GM12878 (cell line): Measurements from ENCODE around the gene ZNF780B. TPM values are rescaled to one million over a fixed set of nuclear protein-coding genes. Genes with fewer than 3 reads are reported as not detected.

ENCODE experiments used
- ATAC-seq: fragments of 200-7000 bp; cut with Tn5 transposase; 3 replicates; pipeline ENCODE4 v1.9.1; 2020; ENCODE audit warnings: mild to moderate bottlenecking, moderate library complexity
- BruUV-seq: library from RNA; stranded (reverse); fragments of 400-500 nt; replicated peaks from 2 replicates; lab custom pipeline; 2021; lab: Mats Ljungman, UMichigan
- CTCF ChIA-PET: fragments of 300-600 bp; sonication (Branson Sonifier 250); formaldehyde crosslinking; extraction: SDS; loops from one replicate; lab custom pipeline; 2021; ENCODE audit warnings: inconsistent platforms; lab: Yijun Ruan, JAX
- POLR2A ChIA-PET: fragments of 350-600 bp; formaldehyde crosslinking; extraction: SDS; loops from one replicate; lab custom pipeline; 2021; ENCODE audit warnings: inconsistent platforms; lab: Charles Lee
- RAD21 ChIA-PET: fragments of 300-600 bp; sonication (Branson Sonifier 250); formaldehyde crosslinking; loops from one replicate; lab custom pipeline; 2023; ENCODE audit warnings: antibody characterized with exemption; ENCODE audit not compliant: unreplicated experiment; lab: Charles Lee
- SMC1A ChIA-PET: fragments of 300-600 bp; sonication (Branson Sonifier 250); formaldehyde crosslinking; loops from one replicate; lab custom pipeline; 2023; ENCODE audit not compliant: unreplicated experiment, uncharacterized antibody; lab: Charles Lee
- DNase-seq: peaks from one replicate; pipeline ENCODE4 v3.0.0-alpha.2; 2011; ENCODE audit warnings: low read depth, low spot score
- FAIRE-seq: peaks from 3 replicates; lab custom pipeline; 2011; peaks lifted over from hg19 to GRCh38; lab: Jason Lieb, UNC
- H2AFZ ChIP-seq: 2 replicates; pipeline ENCODE4 v1.6.0; 2011; ENCODE audit warnings: low read depth, low read length, control low read depth; ENCODE audit not compliant: control insufficient read depth
- H3K27ac ChIP-seq: 2 replicates; pipeline ENCODE4 v1.5.1; 2011; ENCODE audit warnings: control low read depth; ENCODE audit not compliant: control insufficient read depth, insufficient read depth
- H3K27me3 ChIP-seq, 2 experiments: replicated peaks in 1 of 2; 2 replicates each; pipeline versions ENCODE4 v1.6.0 to v1.6.1; 2011; ENCODE audit warnings: low read length in 1 of 2; ENCODE audit not compliant: control insufficient read depth in 2 of 2, insufficient read depth in 2 of 2
- H3K36me3 ChIP-seq, 2 experiments: 2 replicates each; pipeline ENCODE4 v1.5.1; 2011; ENCODE audit warnings: low read length in 1 of 2; ENCODE audit not compliant: control insufficient read depth in 2 of 2, insufficient read depth in 2 of 2
- H3K4me1 ChIP-seq: 2 replicates; pipeline ENCODE4 v1.6.1; 2011; ENCODE audit warnings: mild to moderate bottlenecking, low read length, moderate library complexity, mixed read lengths; ENCODE audit not compliant: control insufficient read depth, insufficient read depth
- H3K4me2 ChIP-seq: 2 replicates; pipeline ENCODE4 v1.6.0; 2011; ENCODE audit warnings: control low read depth; ENCODE audit not compliant: control insufficient read depth, insufficient read depth
- H3K4me3 ChIP-seq: fragments of 200-600 bp; sonication (generic); 2 replicates; pipeline ENCODE4 v1.5.1; 2016
- H3K79me2 ChIP-seq: 2 replicates; pipeline ENCODE4 v1.6.0; 2011; ENCODE audit warnings: low read length; ENCODE audit not compliant: control insufficient read depth, insufficient read depth
- H3K9ac ChIP-seq: 2 replicates; pipeline ENCODE4 v1.8.0; 2011; ENCODE audit warnings: low read length, control low read depth, mixed read lengths; ENCODE audit not compliant: control insufficient read depth, insufficient read depth
- H3K9me3 ChIP-seq: replicated peaks from 3 replicates; pipeline ENCODE4 v1.5.1; 2011; ENCODE audit warnings: mild to moderate bottlenecking, low read length; ENCODE audit not compliant: control insufficient read depth, insufficient read depth
- H4K20me1 ChIP-seq: 2 replicates; pipeline ENCODE4 v1.6.0; 2011; ENCODE audit not compliant: control insufficient read depth, insufficient read depth
- BCL11A ChIP-seq: IDR thresholded peaks from 2 replicates; pipeline ENCODE4 v1.6.1; 2011; ENCODE audit warnings: low read depth, low read length
- CHD4 ChIP-seq: fragments of 200-600 bp; sonication (generic); IDR thresholded peaks from 2 replicates; pipeline ENCODE4 v1.6.1; 2016; ENCODE audit warnings: mild to moderate bottlenecking
- CREM ChIP-seq: IDR thresholded peaks from 2 replicates; pipeline ENCODE4 v1.6.1; 2014; ENCODE audit warnings: antibody characterized with exemption, low read depth
- CTCF ChIP-seq, 3 experiments: IDR thresholded peaks in 2 of 3; conservative IDR thresholded peaks in 1 of 3; 2 replicates each; pipeline ENCODE4 v1.5.1; 2011; ENCODE audit warnings: low read depth in 3 of 3, low read length in 3 of 3, mild to moderate bottlenecking in 3 of 3, control low read depth in 2 of 3, moderate library complexity in 2 of 3, inconsistent platforms in 1 of 3, mixed read lengths in 1 of 3; ENCODE audit not compliant: control insufficient read depth in 2 of 3, insufficient read depth in 1 of 3; ENCODE audit errors: extremely low read depth in 1 of 3
- E4F1 ChIP-seq: fragments of 450-650 bp; IDR thresholded peaks from 2 replicates; pipeline ENCODE4 v1.6.1; 2018; ENCODE audit warnings: borderline replicate concordance, mild to moderate bottlenecking; ENCODE audit not compliant: partially characterized antibody
- ETV6 ChIP-seq, 2 experiments: fragments of 450-650 bp in 1 of 2; IDR thresholded peaks in 1 of 2; conservative IDR thresholded peaks in 1 of 2; 2 replicates each; pipeline ENCODE4 v1.6.1; 2014; ENCODE audit warnings: antibody characterized with exemption in 1 of 2, borderline replicate concordance in 1 of 2, low read depth in 1 of 2, mild to moderate bottlenecking in 1 of 2, moderate library complexity in 1 of 2
- KLF5 ChIP-seq: fragments of 450-650 bp; IDR thresholded peaks from 2 replicates; pipeline ENCODE4 v1.6.1; 2014; ENCODE audit warnings: mild to moderate bottlenecking; ENCODE audit not compliant: partially characterized antibody
- MXI1 ChIP-seq: fragments of 150-350 bp; IDR thresholded peaks from 2 replicates; pipeline ENCODE4 v1.6.1; 2011; ENCODE audit warnings: low read depth, mild to moderate bottlenecking, inconsistent platforms, low read length, improper control_type of control experiment
- NFYA ChIP-seq: IDR thresholded peaks from 2 replicates; pipeline ENCODE4 v1.6.1; 2011; ENCODE audit warnings: low read depth, mild to moderate bottlenecking, low read length, improper control_type of control experiment, borderline replicate concordance
- PKNOX1 ChIP-seq: fragments of 450-650 bp; IDR thresholded peaks from 2 replicates; pipeline ENCODE4 v1.6.1; 2016; ENCODE audit warnings: mild to moderate bottlenecking
- RAD21 ChIP-seq: IDR thresholded peaks from 2 replicates; pipeline ENCODE4 v1.6.1; 2011; ENCODE audit warnings: mild to moderate bottlenecking, low read depth, low read length, moderate library complexity; ENCODE audit not compliant: insufficient read depth
- RUNX3 ChIP-seq: IDR thresholded peaks from 2 replicates; pipeline ENCODE4 v1.6.1; 2012; ENCODE audit warnings: low read length, inconsistent platforms
- SMAD1 ChIP-seq: fragments of 450-650 bp; IDR thresholded peaks from 2 replicates; pipeline ENCODE4 v1.6.1; 2018; ENCODE audit warnings: mild to moderate bottlenecking, low read depth; ENCODE audit not compliant: partially characterized antibody
- SMAD5 ChIP-seq: IDR thresholded peaks from 2 replicates; pipeline ENCODE4 v1.6.1; 2016; ENCODE audit warnings: antibody characterized with exemption, low read depth
- SP1 ChIP-seq: IDR thresholded peaks from one replicate; pipeline ENCODE4 v1.6.1; 2011; ENCODE audit warnings: low read depth, low read length
- TAF1 ChIP-seq: IDR thresholded peaks from 2 replicates; pipeline ENCODE4 v1.6.1; 2011; ENCODE audit warnings: mild to moderate bottlenecking, low read depth, low read length, borderline replicate concordance
- ZNF207 ChIP-seq: fragments of 450-650 bp; IDR thresholded peaks from 2 replicates; pipeline ENCODE4 v1.6.1; 2014; ENCODE audit warnings: antibody characterized with exemption, mild to moderate bottlenecking, borderline replicate concordance
- ZNF24 ChIP-seq: fragments of 450-650 bp; IDR thresholded peaks from 2 replicates; pipeline ENCODE4 v1.6.1; 2017; ENCODE audit warnings: antibody characterized with exemption, mild to moderate bottlenecking
- ZSCAN29 ChIP-seq: fragments of 450-650 bp; IDR thresholded peaks from 2 replicates; pipeline ENCODE4 v1.6.1; 2017; ENCODE audit warnings: mild to moderate bottlenecking, moderate library complexity
- WGBS: methylation state at CpG from one replicate; pipeline ENCODE4 v1.1.6; 2016; ENCODE audit warnings: low lambda C conversion rate; ENCODE audit not compliant: insufficient replicate concordance, insufficient coverage; ENCODE audit errors: missing lambda C conversion rate; 5-methylcytosine and 5-hydroxymethylcytosine counted together
- in situ Hi-C: fragments of 300-500 bp; cut with MboI; formaldehyde crosslinking; loops from 9 replicates; pipeline ENCODE4 v1.14.3; 2018; ENCODE audit warnings: mixed read lengths
- intact Hi-C: fragments of 100-400 bp; cut with micrococcal nuclease; formaldehyde crosslinking; loops from one replicate; pipeline ENCODE4 v1.14.2; 2022; ENCODE audit not compliant: unreplicated experiment
- polyA plus RNA-seq, 11 experiments: library from polyadenylated mRNA; depleted of rRNA in 4 of 11; unstranded in 6 of 11; stranded (reverse) in 5 of 11; fragments of >200 nt; fragmentation: Nextera tagmentation in 4 of 11; fragmentation: Illumina TruSeq in 1 of 11; extraction: Ambion mirVana in 4 of 11; extraction: Trizol in 1 of 11; gene quantifications; 1 replicate in 1 of 11; 2 replicates in 10 of 11; pipeline versions ENCODE4 v1.2.1 to v1.2.3, GENCODE V29; 2011 to 2016; ENCODE audit warnings: inconsistent platforms in 2 of 11, missing spikeins in 2 of 11, low read depth in 1 of 11
- total RNA-seq, 4 experiments: library from RNA; depleted of rRNA in 3 of 4; stranded (reverse); fragments of >200 nt in 3 of 4; fragmentation: Illumina TruSeq in 1 of 4; extraction: Trizol in 1 of 4; gene quantifications; 2 replicates each; pipeline versions ENCODE4 v1.2.1 to v1.2.3, GENCODE V29; 2013 to 2021

The ZNF780B gene
- total and polyA plus RNA-seq, 10 of the 15 experiments (the other 5 are each of a cell fraction or from before 2014, with no cell fraction given): 7.3 to 24.0 (median 12.3) TPM

GRCh38 chr19:39996218-39996810 is 59.7 kb downstream of the ZNF780B start:
- DNase-seq (peak; percentile 17), ATAC-seq (peak; percentile 66), FAIRE-seq (peak; percentile 89)
- H2AFZ ChIP-seq: peak overlapping the region; percentile 91
- WGBS: 3% methylated on average over 19 of the region's 19 CpGs
- peaks cover 8% of the 10 kb centered on the region; the same call in 2 of the 3 replicates for H3K9me3 ChIP-seq
- intact Hi-C loops (no loop called here), in situ Hi-C loops (no loop called here)
- H3K36me3 ChIP-seq: no peaks in the 10 kb centered on the region
- H3K79me2 ChIP-seq: peaks cover 16% of the 10 kb centered on the region
- peak overlapping the region; percentile 83 for H3K9ac ChIP-seq
- BruUV-seq: TSS peak; percentile 97
- peak overlapping the region; percentile 79 for H3K27ac ChIP-seq
- ChIA-PET RAD21 (interaction anchor here (0.6 to 2.7 kb wide), 5 partner anchors 9 to 151 kb away, joined by 3 to 21 read pairs (median 4); partner anchors contain the start of gene PSMC4), CTCF (interaction anchor here (1.7 to 2.9 kb wide), 3 partner anchors 26 to 324 kb away, joined by 4 to 21 read pairs (median 5); partner anchors contain the start of gene PSMC4), POLR2A (interaction anchor here (0.6 to 3.8 kb wide), 4 partner anchors 26 to 1132 kb away, joined by 3 to 23 read pairs (median 4); partner anchors contain the start of gene PSMC4), SMC1A (interaction anchor here (1.0 to 3.4 kb wide), 4 partner anchors 11 to 49 kb away, joined by 3 to 25 read pairs (median 4); partner anchors contain the start of gene PSMC4)
- no peaks in the 10 kb centered on the region for H3K27me3 ChIP-seq
- peaks cover 4% of the 10 kb centered on the region; the same call in 1 of the 2 replicates for H3K4me1 ChIP-seq
- H3K4me2 ChIP-seq: peak overlapping the region; percentile 79
- no peaks in the 10 kb centered on the region for H4K20me1 ChIP-seq
- H3K4me3 ChIP-seq: peak overlapping the region; percentile 83
- TF ChIP-seq ETV6 (conservative IDR thresholded peaks at IDR 0.05 in 1 of 2, IDR thresholded peaks at IDR 0.05 in 1 of 2; ENCODE audit: borderline replicate concordance in 1 of 2, low read depth in 1 of 2) (peak in 1 of 2 experiments; percentile 25; a peak in 1 of 4 replicates), BCL11A (peak; percentile 24; the same call in 1 of the 2 replicates), RUNX3 (peak; percentile 65), E4F1 (no peak), NFYA (no peak), CTCF (IDR thresholded peaks at IDR 0.05 in 2 of 3, conservative IDR thresholded peaks at IDR 0.05 in 1 of 3; ENCODE audit: control insufficient read depth in 2 of 3, extremely low read depth in 1 of 3, insufficient read depth in 1 of 3, low read depth in 3 of 3, low read length in 3 of 3) (no peak), ZSCAN29 (no peak), SMAD5 (no peak), PKNOX1 (peak; percentile 30; the same call in 1 of the 2 replicates), MXI1 (peak; percentile 92), SP1 (peak; percentile 6), TAF1 (no peak), SMAD1 (peak; percentile 37), KLF5 (no peak), ZNF24 (no peak), RAD21 (no peak), CREM (no peak), CHD4 (no peak), ZNF207 (peak; percentile 81; the same call in 1 of the 2 replicates)
